Measurements from ENCODE around the gene MAP2K6.

The MAP2K6 gene

DNA sequence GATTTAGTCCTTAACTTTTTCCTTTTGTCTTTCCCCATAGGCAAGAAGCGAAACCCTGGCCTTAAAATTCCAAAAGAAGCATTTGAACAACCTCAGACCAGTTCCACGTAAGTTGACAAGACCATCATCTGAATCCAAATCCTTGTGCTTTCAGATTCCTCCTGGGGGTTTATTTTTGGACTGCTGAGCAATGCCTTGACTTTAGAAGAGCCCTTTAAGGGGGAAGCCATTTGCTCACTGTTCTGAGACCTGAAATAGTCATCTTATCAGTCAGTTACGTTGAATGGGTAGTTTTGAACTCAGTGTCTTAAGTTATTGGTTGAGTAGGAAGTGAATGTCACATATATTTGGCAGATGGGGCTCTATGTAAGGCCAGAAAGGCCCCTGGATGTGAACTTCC is 91.2 kb downstream of the MAP2K6 start:
- Histone ChIP-seq H4K20me1 (ENCODE audit: insufficient read depth, low read length) (no peaks in the 10 kb centered on the region), H3K4me2 (ENCODE audit: insufficient read depth, low read length) (no peak overlapping the region), H3K4me1 (ENCODE audit: insufficient read depth, low read length) (no peaks in the 10 kb centered on the region), H3K4me3 (ENCODE audit: low read depth in 1 of 2, low read length in 2 of 2) (no peak overlapping the region), H3K9me3 (ENCODE audit: insufficient read depth, low read length, severe bottlenecking) (no peaks in the 10 kb centered on the region), H3K27me3 (ENCODE audit: insufficient read depth, low read length, poor library complexity) (no peaks in the 10 kb centered on the region), H3K79me2 (ENCODE audit: insufficient read depth, low read length) (no peaks in the 10 kb centered on the region), H3K36me3 (ENCODE audit: insufficient read depth, low read length) (no peaks in the 10 kb centered on the region), H3K27ac (ENCODE audit: low read length) (no peak overlapping the region), H3K9ac (ENCODE audit: low read depth, low read length) (no peak overlapping the region), H2AFZ (ENCODE audit: low read depth, low read length) (no peak overlapping the region)
- ATAC-seq (ENCODE audit: insufficient read depth, low read depth) (no peak), DNase-seq (no peak)
- no peak for TF ChIP-seq EZH2 (IDR thresholded peaks at IDR 0.05; ENCODE audit: borderline replicate concordance, low read depth, low read length, severe bottlenecking)
- TF ChIP-seq, protein P1, sequence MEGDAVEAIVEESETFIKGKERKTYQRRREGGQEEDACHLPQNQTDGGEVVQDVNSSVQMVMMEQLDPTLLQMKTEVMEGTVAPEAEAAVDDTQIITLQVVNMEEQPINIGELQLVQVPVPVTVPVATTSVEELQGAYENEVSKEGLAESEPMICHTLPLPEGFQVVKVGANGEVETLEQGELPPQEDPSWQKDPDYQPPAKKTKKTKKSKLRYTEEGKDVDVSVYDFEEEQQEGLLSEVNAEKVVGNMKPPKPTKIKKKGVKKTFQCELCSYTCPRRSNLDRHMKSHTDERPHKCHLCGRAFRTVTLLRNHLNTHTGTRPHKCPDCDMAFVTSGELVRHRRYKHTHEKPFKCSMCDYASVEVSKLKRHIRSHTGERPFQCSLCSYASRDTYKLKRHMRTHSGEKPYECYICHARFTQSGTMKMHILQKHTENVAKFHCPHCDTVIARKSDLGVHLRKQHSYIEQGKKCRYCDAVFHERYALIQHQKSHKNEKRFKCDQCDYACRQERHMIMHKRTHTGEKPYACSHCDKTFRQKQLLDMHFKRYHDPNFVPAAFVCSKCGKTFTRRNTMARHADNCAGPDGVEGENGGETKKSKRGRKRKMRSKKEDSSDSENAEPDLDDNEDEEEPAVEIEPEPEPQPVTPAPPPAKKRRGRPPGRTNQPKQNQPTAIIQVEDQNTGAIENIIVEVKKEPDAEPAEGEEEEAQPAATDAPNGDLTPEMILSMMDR (IDR thresholded peaks at IDR 0.05; ENCODE audit: borderline replicate concordance, extremely low read depth, low read length, poor library complexity, severe bottlenecking): no peak

DNA sequence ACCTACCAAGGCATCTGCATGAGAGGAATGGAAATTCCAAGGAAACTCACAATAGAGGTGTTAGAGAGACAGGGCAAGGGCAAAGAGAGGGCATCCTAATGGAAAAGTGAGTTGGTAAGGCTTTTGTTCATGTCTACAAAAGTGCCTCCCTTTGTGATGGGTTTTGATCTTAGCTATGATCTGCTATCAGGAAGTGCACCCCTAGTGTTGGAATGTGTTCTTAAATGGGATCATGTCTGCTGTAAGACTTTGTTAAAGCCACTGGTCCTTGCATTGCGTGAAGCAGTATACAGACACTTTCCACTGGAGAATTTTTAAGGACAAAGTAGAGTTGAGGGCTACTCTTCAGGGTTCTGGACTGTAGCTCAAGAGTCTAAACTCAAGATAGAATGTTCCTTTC is 92.0 kb downstream of the MAP2K6 start:
- ATAC-seq (ENCODE audit: insufficient read depth, low read depth) (0 out of 3 replicates have a peak, but pooled peaks have one; percentile 37), DNase-seq (no peak)
- Histone ChIP-seq H3K27ac (ENCODE audit: low read length) (no peak overlapping the region), H3K4me2 (ENCODE audit: insufficient read depth, low read length) (no peak overlapping the region), H3K4me1 (ENCODE audit: insufficient read depth, low read length) (no peaks in the 10 kb centered on the region), H3K27me3 (ENCODE audit: insufficient read depth, low read length, poor library complexity) (no peaks in the 10 kb centered on the region), H3K9me3 (ENCODE audit: insufficient read depth, low read length, severe bottlenecking) (no peaks in the 10 kb centered on the region), H4K20me1 (ENCODE audit: insufficient read depth, low read length) (no peaks in the 10 kb centered on the region), H3K79me2 (ENCODE audit: insufficient read depth, low read length) (no peaks in the 10 kb centered on the region), H2AFZ (ENCODE audit: low read depth, low read length) (no peak overlapping the region), H3K4me3 (ENCODE audit: low read depth in 1 of 2, low read length in 2 of 2) (no peak overlapping the region), H3K9ac (ENCODE audit: low read depth, low read length) (no peak overlapping the region), H3K36me3 (ENCODE audit: insufficient read depth, low read length) (no peaks in the 10 kb centered on the region)
- no peak for TF ChIP-seq EZH2 (IDR thresholded peaks at IDR 0.05; ENCODE audit: borderline replicate concordance, low read depth, low read length, severe bottlenecking)
- TF ChIP-seq, protein P1 (IDR thresholded peaks at IDR 0.05; ENCODE audit: borderline replicate concordance, extremely low read depth, low read length, poor library complexity, severe bottlenecking): peak; percentile 41

DNA sequence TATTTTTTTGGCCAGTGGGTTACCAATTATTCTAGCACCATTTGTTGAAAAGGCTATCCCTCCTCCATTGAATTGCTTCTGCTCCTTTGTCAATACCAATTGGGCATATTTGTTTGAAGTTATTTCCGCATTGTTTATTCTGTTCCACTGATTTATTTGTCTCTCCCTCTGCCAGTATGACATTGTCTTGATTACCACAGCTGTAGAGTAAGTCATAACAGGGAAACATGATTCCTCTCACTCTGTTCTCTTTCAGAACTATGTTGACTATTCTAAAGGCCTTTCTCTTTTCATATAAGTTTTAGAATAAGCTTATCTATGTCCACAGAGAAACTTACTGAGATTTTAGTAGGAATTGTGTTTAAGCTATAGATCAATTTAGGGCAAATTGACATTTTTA is 94.3 kb downstream of the MAP2K6 start:
- TF ChIP-seq, protein P1 (IDR thresholded peaks at IDR 0.05; ENCODE audit: borderline replicate concordance, extremely low read depth, low read length, poor library complexity, severe bottlenecking): no peak
- no peak for TF ChIP-seq EZH2 (IDR thresholded peaks at IDR 0.05; ENCODE audit: borderline replicate concordance, low read depth, low read length, severe bottlenecking)
- Histone ChIP-seq H3K9ac (ENCODE audit: low read depth, low read length) (no peak overlapping the region), H3K9me3 (ENCODE audit: insufficient read depth, low read length, severe bottlenecking) (no peaks in the 10 kb centered on the region), H3K4me2 (ENCODE audit: insufficient read depth, low read length) (no peak overlapping the region), H3K27me3 (ENCODE audit: insufficient read depth, low read length, poor library complexity) (no peaks in the 10 kb centered on the region), H4K20me1 (ENCODE audit: insufficient read depth, low read length) (no peaks in the 10 kb centered on the region), H3K36me3 (ENCODE audit: insufficient read depth, low read length) (no peaks in the 10 kb centered on the region), H3K4me1 (ENCODE audit: insufficient read depth, low read length) (no peaks in the 10 kb centered on the region), H3K27ac (ENCODE audit: low read length) (no peak overlapping the region), H2AFZ (ENCODE audit: low read depth, low read length) (no peak overlapping the region), H3K79me2 (ENCODE audit: insufficient read depth, low read length) (no peaks in the 10 kb centered on the region), H3K4me3 (ENCODE audit: low read depth in 1 of 2, low read length in 2 of 2) (no peak overlapping the region)
- DNase-seq (no peak), ATAC-seq (ENCODE audit: insufficient read depth, low read depth) (no peak)

DNA sequence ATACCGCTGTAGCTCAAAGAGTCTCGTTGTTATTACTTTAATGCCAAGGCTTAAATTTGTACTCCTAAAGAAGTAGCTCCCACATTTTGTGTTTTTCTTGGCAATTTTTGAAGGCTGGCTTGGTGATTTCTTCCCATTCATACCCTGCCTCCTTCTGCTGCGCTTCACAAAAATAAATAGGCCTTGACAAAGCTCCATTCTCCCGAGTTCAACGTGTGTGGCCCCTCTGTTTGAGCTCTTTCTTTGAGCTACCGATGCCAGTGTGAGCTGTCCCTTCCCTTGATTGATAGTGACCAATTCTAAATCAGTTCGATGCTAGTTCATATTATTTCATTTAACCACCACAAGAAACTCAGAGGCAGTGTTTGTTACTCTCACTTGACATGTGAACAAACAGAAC is 96.8 kb downstream of the MAP2K6 start:
- H3K4me2 ChIP-seq (ENCODE audit: insufficient read depth, low read length): no peak overlapping the region
- no peak overlapping the region for H3K27ac ChIP-seq (ENCODE audit: low read length)
- H3K27me3 ChIP-seq (ENCODE audit: insufficient read depth, low read length, poor library complexity): no peaks in the 10 kb centered on the region
- DNase-seq (no peak), ATAC-seq (ENCODE audit: insufficient read depth, low read depth) (no peak)
- no peaks in the 10 kb centered on the region for H3K79me2 ChIP-seq (ENCODE audit: insufficient read depth, low read length)
- H4K20me1 ChIP-seq (ENCODE audit: insufficient read depth, low read length): no peaks in the 10 kb centered on the region
- no peak overlapping the region for H2AFZ ChIP-seq (ENCODE audit: low read depth, low read length)
- no peak overlapping the region for H3K4me3 ChIP-seq (ENCODE audit: low read depth in 1 of 2, low read length in 2 of 2)
- H3K9me3 ChIP-seq (ENCODE audit: insufficient read depth, low read length, severe bottlenecking): no peaks in the 10 kb centered on the region
- no peak overlapping the region for H3K9ac ChIP-seq (ENCODE audit: low read depth, low read length)
- no peaks in the 10 kb centered on the region for H3K4me1 ChIP-seq (ENCODE audit: insufficient read depth, low read length)
- H3K36me3 ChIP-seq (ENCODE audit: insufficient read depth, low read length): no peaks in the 10 kb centered on the region
- no peak for TF ChIP-seq EZH2 (IDR thresholded peaks at IDR 0.05; ENCODE audit: borderline replicate concordance, low read depth, low read length, severe bottlenecking)
- TF ChIP-seq, protein P1 (IDR thresholded peaks at IDR 0.05; ENCODE audit: borderline replicate concordance, extremely low read depth, low read length, poor library complexity, severe bottlenecking): no peak
